K562 treated with DMSO at 1 percent for 48 hours (cell line): ENCODE results near the gene KLHDC8B. TPM values are rescaled to one million over a fixed set of nuclear protein-coding genes. Genes with fewer than 3 reads are reported as not detected.

Source experiments
- total RNA-seq: library from RNA; unstranded; fragments of 300-600 nt; gene quantifications from 2 replicates; pipeline ENCODE4 v1.2.3, GENCODE V29; 2022; ENCODE audit warnings: low replicate concordance; ENCODE audit errors: extremely low read depth

Gene KLHDC8B
- total RNA-seq = 1,112 TPM in 1 of 2 replicates, not detected in the other

GRCh38 chr3:49171119-49171774, at the start of gene KLHDC8B:
Gene KLHDC8B, plus strand, starts transcription at chr3:49171598. Its CDS starts 1,172 bp downstream, at chr3:49172770.

GRCh38 chr3:49132437-49133225, 38.8 kb upstream of the KLHDC8B start, which contains the start of gene LAMB2:
Gene LAMB2, minus strand, starts transcription at chr3:49133050. Its CDS starts 183 bp downstream, at chr3:49132867.

GRCh38 chr3:49165771-49166751, 5.3 kb upstream of the KLHDC8B start, which contains the start of gene CCDC71:
Gene CCDC71, minus strand, starts transcription at chr3:49166331. Its CDS starts 2,123 bp downstream, at chr3:49164208.

Other genes starting within 250 kb of the KLHDC8B start
- gene P4HTM, start 181.4 kb upstream of the KLHDC8B start, total RNA-seq = not detected in 2 replicates
- gene WDR6, start 164.2 kb upstream of the KLHDC8B start, total RNA-seq = 146 TPM in 1 of 2 replicates, not detected in the other
- gene DALRD3, start 153.0 kb upstream of the KLHDC8B start, total RNA-seq = not detected in 2 replicates
- not detected in 2 replicates for gene NDUFAF3, start 149.5 kb upstream of the KLHDC8B start, total RNA-seq
- not detected in 2 replicates for gene IMPDH2, start 142.2 kb upstream of the KLHDC8B start, total RNA-seq
- gene QRICH1, start 77.5 kb upstream of the KLHDC8B start, total RNA-seq = not detected in 2 replicates
- not detected in 2 replicates for gene QARS1, start 66.8 kb upstream of the KLHDC8B start, total RNA-seq
- not detected in 2 replicates for gene USP19, start 50.8 kb upstream of the KLHDC8B start, total RNA-seq
- not detected in 2 replicates for gene LAMB2, start 38.5 kb upstream of the KLHDC8B start, total RNA-seq
- not detected in 2 replicates for gene CCDC71, start 5.3 kb upstream of the KLHDC8B start, total RNA-seq
- not detected in 2 replicates for gene C3orf62, start 105.6 kb downstream of the KLHDC8B start, total RNA-seq
- gene USP4, start 168.5 kb downstream of the KLHDC8B start, total RNA-seq = not detected in 2 replicates
- not detected in 2 replicates for gene GPX1, start 186.8 kb downstream of the KLHDC8B start, total RNA-seq
- gene RHOA, start 240.4 kb downstream of the KLHDC8B start, total RNA-seq = not detected in 2 replicates
- gene TCTA, start 240.8 kb downstream of the KLHDC8B start, total RNA-seq = not detected in 2 replicates